ENCODE data around the gene ZMYND8. TPM values are rescaled to one million over a fixed set of nuclear protein-coding genes. Genes with fewer than 3 reads are reported as not detected.

Gene ZMYND8
- total RNA-seq, 1 experiment from 2014 or later = 50.7 TPM

GRCh38 chr20:47165376-47165865 lies 191.1 kb downstream of the ZMYND8 start:
- no peak for TF ChIP-seq TCF7L2 (IDR thresholded peaks at IDR 0.05; ENCODE audit: low read depth, low read length)
- TF ChIP-seq, protein P1, sequence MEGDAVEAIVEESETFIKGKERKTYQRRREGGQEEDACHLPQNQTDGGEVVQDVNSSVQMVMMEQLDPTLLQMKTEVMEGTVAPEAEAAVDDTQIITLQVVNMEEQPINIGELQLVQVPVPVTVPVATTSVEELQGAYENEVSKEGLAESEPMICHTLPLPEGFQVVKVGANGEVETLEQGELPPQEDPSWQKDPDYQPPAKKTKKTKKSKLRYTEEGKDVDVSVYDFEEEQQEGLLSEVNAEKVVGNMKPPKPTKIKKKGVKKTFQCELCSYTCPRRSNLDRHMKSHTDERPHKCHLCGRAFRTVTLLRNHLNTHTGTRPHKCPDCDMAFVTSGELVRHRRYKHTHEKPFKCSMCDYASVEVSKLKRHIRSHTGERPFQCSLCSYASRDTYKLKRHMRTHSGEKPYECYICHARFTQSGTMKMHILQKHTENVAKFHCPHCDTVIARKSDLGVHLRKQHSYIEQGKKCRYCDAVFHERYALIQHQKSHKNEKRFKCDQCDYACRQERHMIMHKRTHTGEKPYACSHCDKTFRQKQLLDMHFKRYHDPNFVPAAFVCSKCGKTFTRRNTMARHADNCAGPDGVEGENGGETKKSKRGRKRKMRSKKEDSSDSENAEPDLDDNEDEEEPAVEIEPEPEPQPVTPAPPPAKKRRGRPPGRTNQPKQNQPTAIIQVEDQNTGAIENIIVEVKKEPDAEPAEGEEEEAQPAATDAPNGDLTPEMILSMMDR (IDR thresholded peaks at IDR 0.05) = no peak
- no peak for TF ChIP-seq REST (IDR thresholded peaks at IDR 0.05; ENCODE audit: insufficient read depth in 1 of 2, low read depth in 2 of 2, low read length in 1 of 2)
- TF ChIP-seq SIN3A (IDR thresholded peaks at IDR 0.05; ENCODE audit: borderline replicate concordance, insufficient read depth, low read depth, low read length) = no peak
- no peak for TF ChIP-seq POLR2AphosphoS5 (IDR thresholded peaks at IDR 0.05; ENCODE audit: low read depth, low read length)
- H3K4me1 ChIP-seq (ENCODE audit: control insufficient read depth, insufficient read depth, low read length) = no peaks in the 10 kb centered on the region
- ATAC-seq = no peak
- no TSS peak for BruUV-seq (replicated peaks)
- intact Hi-C loops (cut with micrococcal nuclease; ENCODE audit: unreplicated experiment) = no loop called here
- H3K27me3 ChIP-seq (ENCODE audit: control insufficient read depth, insufficient read depth, low read length) = no peaks in the 10 kb centered on the region
- CTCF ChIA-PET = no interaction called here
- no peak for DNase-seq (ENCODE audit: low read depth, low spot score)
- in situ Hi-C loops (cut with HindIII; ENCODE audit: low pct_unique_long_range_greater_than_20kb, low sequenced_read_pairs) = no loop called here
- no peak overlapping the region for H3K4me3 ChIP-seq (ENCODE audit: low read depth in 2 of 2, low read length in 2 of 2)
- POLR2A ChIA-PET = no interaction called here
- no peaks in the 10 kb centered on the region for H3K36me3 ChIP-seq (ENCODE audit: control insufficient read depth, insufficient read depth, low read length)
- H3K9me3 ChIP-seq (ENCODE audit: control insufficient read depth, insufficient read depth, low read depth, low read length) = no peaks in the 10 kb centered on the region
- no peak overlapping the region for H3K27ac ChIP-seq (ENCODE audit: low read length)

GRCh38 chr20:47164140-47164539 lies 192.4 kb downstream of the ZMYND8 start:
- TF ChIP-seq REST (IDR thresholded peaks at IDR 0.05; ENCODE audit: insufficient read depth in 1 of 2, low read depth in 2 of 2, low read length in 1 of 2) (no peak), SIN3A (IDR thresholded peaks at IDR 0.05; ENCODE audit: borderline replicate concordance, insufficient read depth, low read depth, low read length) (no peak), POLR2AphosphoS5 (IDR thresholded peaks at IDR 0.05; ENCODE audit: low read depth, low read length) (no peak), TCF7L2 (IDR thresholded peaks at IDR 0.05; ENCODE audit: low read depth, low read length) (no peak)
- TF ChIP-seq, protein P1 (IDR thresholded peaks at IDR 0.05) = no peak
- no peaks in the 10 kb centered on the region for H3K36me3 ChIP-seq (ENCODE audit: control insufficient read depth, insufficient read depth, low read length)
- POLR2A ChIA-PET = no interaction called here
- H3K27me3 ChIP-seq (ENCODE audit: control insufficient read depth, insufficient read depth, low read length) = no peaks in the 10 kb centered on the region
- DNase-seq (ENCODE audit: low read depth, low spot score) (no peak), ATAC-seq (no peak)
- CTCF ChIA-PET = no interaction called here
- H3K9me3 ChIP-seq (ENCODE audit: control insufficient read depth, insufficient read depth, low read depth, low read length) = no peaks in the 10 kb centered on the region
- BruUV-seq (replicated peaks) = no TSS peak
- in situ Hi-C loops (cut with HindIII; ENCODE audit: low pct_unique_long_range_greater_than_20kb, low sequenced_read_pairs) (no loop called here), intact Hi-C loops (cut with micrococcal nuclease; ENCODE audit: unreplicated experiment) (no loop called here)
- H3K4me3 ChIP-seq (ENCODE audit: low read depth in 2 of 2, low read length in 2 of 2) = no peak overlapping the region
- no peaks in the 10 kb centered on the region for H3K4me1 ChIP-seq (ENCODE audit: control insufficient read depth, insufficient read depth, low read length)
- H3K27ac ChIP-seq (ENCODE audit: low read length) = no peak overlapping the region

Measured in Panc1 (cell line).